H1 (cell line): ENCODE data around the gene ARHGAP26. TPM values are rescaled to one million over a fixed set of nuclear protein-coding genes. Genes with fewer than 3 reads are reported as not detected.

Experiments
- SUZ12 ChIP-seq: fragments of 200-600 bp; sonication (generic); IDR thresholded peaks from 2 replicates; pipeline ENCODE4 v1.6.1; 2012; ENCODE audit warnings: mild to moderate bottlenecking, inconsistent platforms, low read length, moderate library complexity, mixed read lengths
- polyA plus RNA-seq, 7 experiments: library from polyadenylated mRNA; depleted of rRNA in 3 of 7; stranded (reverse) in 5 of 7; unstranded in 2 of 7; fragments of >200 nt in 5 of 7; fragments of 200-250 nt in 2 of 7; gene quantifications; 1 replicate in 5 of 7; 2 replicates in 1 of 7; 4 replicates in 1 of 7; pipeline versions ENCODE4 v1.2.1 to v1.2.3, GENCODE V29; 2011 to 2013; ENCODE audit warnings: missing spikeins in 2 of 7, mixed read lengths in 2 of 7
- total RNA-seq: library from RNA; stranded (reverse); fragmentation: NEBNext Ultra II Directional; extraction: Animal tissue kit (Norgen Biotek cat#: 25700); gene quantifications from 2 replicates; pipeline ENCODE4 v1.2.1, GENCODE V29; 2021

ARHGAP26 gene
- total and polyA plus RNA-seq, 2 of the 8 experiments (the other 6 are each of a cell fraction or from before 2014, with no cell fraction given), result 7.1 to 24.8 TPM

- no peak for TF ChIP-seq SUZ12
- TF ChIP-seq, all 59 proteins: peak for 0
Observed at GRCh38 chr5:143129203-143129602, 359.0 kb downstream of the ARHGAP26 start (continued).
